ENCODE measurements around the gene EPHA8.

DNA sequence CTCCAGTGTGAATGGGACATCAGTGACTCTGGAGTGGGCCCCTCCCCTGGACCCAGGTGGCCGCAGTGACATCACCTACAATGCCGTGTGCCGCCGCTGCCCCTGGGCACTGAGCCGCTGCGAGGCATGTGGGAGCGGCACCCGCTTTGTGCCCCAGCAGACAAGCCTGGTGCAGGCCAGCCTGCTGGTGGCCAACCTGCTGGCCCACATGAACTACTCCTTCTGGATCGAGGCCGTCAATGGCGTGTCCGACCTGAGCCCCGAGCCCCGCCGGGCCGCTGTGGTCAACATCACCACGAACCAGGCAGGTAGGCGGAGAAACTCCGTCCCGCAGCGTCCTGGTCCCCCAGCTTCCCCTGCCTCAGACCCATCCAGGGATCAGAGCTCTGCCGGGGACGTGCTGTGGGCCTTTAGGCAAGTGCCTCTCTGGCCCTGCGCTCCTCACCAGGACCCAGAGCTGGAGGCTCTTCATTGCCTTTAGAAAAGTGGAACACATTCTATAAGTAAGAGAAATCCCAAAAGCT lies 25.7 kb downstream of the EPHA8 start:
- TF ChIP-seq, protein P1, sequence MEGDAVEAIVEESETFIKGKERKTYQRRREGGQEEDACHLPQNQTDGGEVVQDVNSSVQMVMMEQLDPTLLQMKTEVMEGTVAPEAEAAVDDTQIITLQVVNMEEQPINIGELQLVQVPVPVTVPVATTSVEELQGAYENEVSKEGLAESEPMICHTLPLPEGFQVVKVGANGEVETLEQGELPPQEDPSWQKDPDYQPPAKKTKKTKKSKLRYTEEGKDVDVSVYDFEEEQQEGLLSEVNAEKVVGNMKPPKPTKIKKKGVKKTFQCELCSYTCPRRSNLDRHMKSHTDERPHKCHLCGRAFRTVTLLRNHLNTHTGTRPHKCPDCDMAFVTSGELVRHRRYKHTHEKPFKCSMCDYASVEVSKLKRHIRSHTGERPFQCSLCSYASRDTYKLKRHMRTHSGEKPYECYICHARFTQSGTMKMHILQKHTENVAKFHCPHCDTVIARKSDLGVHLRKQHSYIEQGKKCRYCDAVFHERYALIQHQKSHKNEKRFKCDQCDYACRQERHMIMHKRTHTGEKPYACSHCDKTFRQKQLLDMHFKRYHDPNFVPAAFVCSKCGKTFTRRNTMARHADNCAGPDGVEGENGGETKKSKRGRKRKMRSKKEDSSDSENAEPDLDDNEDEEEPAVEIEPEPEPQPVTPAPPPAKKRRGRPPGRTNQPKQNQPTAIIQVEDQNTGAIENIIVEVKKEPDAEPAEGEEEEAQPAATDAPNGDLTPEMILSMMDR (IDR thresholded peaks at IDR 0.05) = no peak
- TF ChIP-seq POLR2A (IDR thresholded peaks at IDR 0.05) = no peak

Measured in lower leg skin (tissue), 3 donors.